ENCODE measurements around the gene SPINDOC.

- TF ChIP-seq CTCF (IDR thresholded peaks at IDR 0.05) (peak in 1 of 3 donors; percentile 5), EP300 (IDR thresholded peaks at IDR 0.05) (no peak)
These were observed 49.5 kb upstream of the SPINDOC start for GRCh38 chr11:63763496-63764339.
